ENCODE results near the gene FOSL2.

Gene FOSL2

DNA sequence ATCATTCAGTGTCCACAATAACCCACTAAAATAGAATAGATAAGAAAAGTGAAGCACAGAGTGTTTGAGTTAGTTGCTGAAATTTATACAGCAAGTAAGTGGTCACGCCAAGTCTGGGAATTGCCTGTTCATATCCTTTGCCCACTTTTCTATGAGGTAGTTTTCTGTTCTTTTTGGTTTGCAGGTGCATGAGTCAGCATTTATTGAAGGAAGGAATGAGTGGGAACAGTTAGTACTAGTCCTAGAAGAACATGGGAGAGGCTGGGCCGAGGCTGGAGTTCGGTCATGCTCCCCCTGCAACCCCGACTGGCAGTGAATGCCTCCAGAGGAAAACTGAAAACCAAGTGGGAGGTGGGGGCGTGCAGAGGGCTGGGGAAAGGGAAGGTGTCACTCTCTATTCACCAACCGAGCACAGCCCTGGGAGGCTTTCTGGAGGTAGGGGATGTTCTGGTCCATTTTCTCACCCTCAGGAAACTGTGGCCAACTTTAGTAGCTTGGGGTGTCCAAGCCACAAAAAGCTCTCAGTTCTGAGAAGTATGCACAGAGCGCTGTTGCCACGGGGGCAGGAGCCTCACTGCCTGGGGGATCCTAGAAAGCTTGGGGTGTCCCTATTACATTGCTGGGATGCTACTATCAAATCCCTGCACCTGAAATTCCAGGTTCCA, 41.4 kb downstream of the FOSL2 start:
- DNase-seq (ENCODE audit: low spot score): no peak

GRCh38 chr2:28434600-28434989, 41.9 kb downstream of the FOSL2 start:
- no peak for DNase-seq (ENCODE audit: low spot score)

DNA sequence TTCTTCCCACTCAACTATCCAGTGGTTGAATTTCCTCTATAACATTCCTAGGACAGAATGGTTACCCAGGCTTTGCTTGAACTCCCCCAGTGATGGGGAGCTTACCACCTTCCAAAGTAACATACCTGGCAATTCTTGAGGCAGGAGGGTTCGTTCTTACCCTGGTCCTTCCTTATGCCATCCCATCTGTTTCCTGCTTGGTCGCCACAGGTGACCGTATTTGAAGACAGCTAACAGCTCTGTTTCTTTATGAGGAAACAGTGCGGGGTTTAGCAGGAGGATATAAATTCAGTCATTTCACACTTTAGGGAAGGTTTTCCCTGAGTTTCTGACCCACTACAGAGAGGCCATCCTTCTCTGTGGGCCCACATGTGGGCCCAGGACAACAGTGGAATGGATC, 42.6 kb downstream of the FOSL2 start:
- DNase-seq (ENCODE audit: low spot score): no peak

DNA sequence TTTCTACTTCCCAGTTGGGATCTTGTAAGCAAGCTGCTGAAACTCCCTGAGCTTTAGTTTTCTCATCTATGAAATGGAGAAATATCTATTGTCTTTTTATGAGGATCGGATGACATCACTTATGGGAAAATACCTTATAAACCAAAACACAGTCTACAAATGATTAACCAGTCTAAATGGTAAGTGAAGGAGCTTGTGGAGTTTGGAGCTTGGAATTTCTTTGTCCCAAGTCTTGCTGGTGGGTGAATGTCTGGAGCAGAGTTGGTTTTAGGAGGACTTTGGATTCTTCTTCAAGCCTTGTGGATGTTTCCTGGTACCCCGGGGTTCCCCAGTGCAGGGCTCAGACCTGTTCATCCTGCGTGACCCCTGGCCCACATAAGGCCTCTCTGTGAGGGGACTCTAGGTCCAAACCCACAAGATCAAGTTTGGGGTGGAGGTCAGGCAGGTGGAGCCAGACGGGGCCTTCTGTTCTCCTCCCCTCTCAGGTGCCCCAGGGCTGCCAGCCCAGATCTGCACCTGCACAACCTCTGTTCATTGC, 43.2 kb downstream of the FOSL2 start:
- DNase-seq (ENCODE audit: low spot score): peak; percentile 42

DNA sequence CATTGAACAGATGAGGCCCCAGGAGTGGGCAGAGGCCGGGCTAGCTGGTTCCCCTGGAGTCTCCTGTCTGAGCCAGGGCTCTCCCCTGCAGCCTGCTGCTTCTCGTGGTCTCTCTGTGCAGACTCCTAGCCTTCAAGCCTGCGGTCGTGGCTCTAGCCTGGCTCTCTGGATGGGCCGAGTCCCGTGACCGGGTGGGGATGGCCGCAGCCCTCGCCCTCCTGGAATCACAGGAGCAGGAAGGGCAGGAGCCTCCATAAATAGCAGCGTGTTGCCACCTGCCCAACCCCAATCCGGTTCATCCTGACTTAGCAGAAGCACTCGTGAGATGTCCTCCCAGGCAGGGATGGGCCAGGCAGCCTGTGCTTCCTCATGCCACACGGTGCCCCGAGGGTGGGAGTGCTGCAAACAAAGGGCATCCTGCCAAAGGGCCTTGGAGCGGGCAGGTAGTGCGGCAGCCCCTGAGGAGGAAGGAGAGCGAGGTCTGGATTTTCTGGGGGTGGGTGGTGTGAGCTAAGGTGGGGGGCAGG, 43.9 kb downstream of the FOSL2 start:
- no peak for DNase-seq (ENCODE audit: low spot score)

DNA sequence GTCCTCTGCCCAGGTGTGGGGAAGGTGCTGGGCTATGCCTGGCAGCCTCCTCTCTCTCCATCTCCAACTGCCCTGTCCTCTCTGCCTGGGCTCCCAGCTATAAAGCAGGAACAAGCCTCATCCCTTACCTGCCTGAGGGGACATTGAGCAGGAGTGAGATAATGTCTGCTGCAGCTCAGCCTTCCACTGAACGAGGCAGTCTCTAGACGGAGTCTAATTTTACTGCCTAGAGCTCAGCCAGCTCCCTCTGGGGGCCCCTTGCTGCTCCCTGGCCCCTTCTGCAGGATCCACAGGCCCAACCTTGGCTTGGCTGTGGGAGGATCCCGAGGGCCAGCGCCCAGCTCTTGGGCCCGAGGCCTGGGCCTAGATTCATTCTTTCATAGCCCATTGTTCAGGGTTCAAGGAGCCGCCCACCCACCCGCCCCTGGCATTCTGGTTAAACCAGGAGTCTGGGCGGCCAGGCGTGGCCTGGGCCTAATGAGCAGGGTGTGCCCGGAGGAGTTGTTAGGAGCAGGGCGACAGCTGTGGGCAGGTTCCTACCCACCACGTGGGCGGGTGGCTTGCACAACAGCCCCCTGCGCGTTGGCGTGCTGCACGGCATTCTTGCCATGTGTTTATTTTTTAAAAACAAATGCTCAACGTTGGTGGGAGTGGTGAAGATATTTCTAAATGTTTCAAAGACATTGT, 44.6 kb downstream of the FOSL2 start:
- DNase-seq (ENCODE audit: low spot score): no peak

GRCh38 chr2:28437918-28438317, 45.3 kb downstream of the FOSL2 start:
- no peak for DNase-seq (ENCODE audit: low spot score)

DNA sequence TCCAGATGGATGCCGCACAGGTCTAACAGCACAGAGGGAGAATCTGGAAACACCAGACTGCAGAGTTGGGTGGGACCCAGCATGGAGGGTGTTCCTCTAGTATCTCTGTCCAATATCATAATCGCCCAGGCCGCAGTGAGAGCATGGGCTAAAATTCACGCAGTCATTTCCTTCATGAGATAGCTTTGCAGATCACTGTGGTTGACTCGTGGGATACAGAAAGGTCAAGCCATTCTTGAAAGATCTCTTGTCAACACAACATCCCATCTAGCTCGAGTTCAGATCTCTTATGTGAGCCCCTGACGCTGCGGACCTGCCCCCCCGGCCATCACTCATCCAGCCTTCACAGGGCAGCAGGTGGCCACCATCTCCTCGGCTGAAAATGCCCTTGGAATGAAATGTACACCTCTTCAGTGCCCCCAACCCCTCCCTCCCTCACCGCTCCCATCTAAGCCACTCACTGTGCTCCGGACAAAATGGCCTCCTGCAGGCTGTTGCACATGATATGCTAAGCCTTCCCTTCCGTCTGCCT, 45.9 kb downstream of the FOSL2 start:
- no peak for DNase-seq (ENCODE audit: low spot score)

GRCh38 chr2:28439127-28439526, 46.5 kb downstream of the FOSL2 start:
- DNase-seq (ENCODE audit: low spot score): no peak

DNA sequence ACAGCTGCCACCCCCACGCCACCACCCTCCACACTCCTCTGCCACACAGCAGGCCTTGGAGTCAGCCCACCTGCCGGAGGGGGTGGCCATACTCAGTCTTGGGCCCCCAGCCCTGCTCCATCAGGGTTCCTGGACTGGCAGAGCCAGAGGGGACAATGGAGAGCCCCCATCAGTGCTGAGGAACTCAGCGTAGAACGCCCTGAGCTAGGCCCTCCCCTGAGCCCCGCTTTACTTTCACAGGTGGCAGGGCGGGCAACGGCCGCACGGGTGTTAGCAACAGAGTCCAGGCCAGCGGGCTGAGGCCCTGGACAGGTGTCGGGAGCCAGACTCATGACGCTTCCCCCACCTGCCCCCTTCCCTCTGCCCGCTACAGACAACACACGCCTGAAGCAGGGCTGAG, 47.1 kb downstream of the FOSL2 start:
- DNase-seq (ENCODE audit: low spot score): no peak

DNA sequence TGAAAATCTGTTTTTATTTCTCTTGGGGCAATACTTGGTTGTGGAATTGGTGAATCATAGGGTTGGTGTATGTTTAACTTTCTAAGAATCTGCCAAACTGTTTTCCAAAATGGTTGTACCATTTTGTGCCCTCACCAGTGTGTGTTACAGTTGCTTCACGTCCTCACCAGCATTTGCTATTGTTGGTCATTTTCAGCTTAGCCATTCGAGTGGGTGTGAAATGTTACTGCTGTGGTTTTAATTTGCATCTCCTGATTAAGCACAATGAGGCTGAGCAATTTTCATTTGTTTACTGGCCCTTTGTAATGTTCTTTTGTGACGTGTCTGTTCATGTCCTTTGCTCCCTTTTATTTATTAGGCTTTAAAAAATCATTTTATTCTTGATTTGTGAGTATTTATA, 49.7 kb downstream of the FOSL2 start:
- DNase-seq (ENCODE audit: low spot score): no peak

DNA sequence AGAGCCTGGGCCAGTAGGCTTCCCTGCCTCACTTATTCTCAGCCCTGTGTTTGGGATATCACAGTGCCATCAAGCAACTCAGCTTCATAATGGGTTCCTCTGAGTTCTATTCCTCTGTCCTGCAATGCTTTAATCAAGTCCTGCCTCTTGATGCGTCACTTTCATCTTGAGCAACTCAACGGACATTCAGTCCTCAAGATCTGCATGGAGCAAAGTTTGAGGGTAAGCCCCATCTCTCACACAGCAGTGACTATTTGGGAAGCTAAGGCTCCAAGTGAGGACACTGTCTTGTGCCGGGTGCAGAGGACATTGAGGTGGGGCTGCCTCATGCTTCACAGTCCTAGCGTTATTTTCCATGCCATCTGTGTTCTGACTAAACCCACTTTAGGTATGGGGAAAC, 52.3 kb downstream of the FOSL2 start:
- no peak for DNase-seq (ENCODE audit: low spot score)

DNA sequence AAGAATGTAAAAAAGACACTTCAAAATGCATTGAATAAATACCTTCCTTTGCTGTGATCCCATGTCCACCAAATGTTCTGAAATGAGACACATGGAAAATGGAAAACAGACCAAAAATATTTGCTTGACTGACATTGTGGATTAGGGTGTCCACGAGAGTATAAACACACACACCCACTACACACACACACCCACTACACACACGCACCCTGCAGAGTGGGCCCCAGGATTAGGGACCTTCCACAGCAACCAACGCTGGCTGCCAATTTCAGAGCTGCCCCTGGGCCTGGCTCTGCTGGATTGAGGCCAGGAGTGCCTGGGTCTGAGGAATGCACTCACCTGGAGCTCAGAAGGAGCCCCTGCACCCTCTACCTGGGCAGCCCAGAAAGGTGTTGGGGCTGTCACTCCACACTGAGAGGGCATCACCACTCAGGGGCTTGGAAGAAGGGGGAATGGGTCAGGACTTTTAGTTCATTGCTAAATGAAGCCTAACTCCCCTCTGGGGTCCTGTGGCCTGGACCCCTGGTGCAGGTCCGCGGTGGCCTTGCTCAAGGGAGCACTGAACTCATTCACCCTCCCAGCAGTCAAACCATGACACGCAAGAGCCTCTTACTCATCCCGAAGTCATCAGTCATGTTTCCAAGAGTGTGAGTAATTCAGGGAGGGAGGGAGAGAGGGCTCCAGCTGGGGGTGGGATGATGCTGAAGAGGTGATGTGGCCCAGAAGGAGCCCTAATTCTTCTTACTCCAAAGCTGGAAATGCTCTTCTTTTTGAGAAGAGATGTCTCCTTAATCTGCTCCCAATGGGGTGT, 53.0 kb downstream of the FOSL2 start:
- no peak for DNase-seq (ENCODE audit: low spot score)

- no peak for DNase-seq (ENCODE audit: low spot score)
These were observed 53.9 kb downstream of the FOSL2 start for GRCh38 chr2:28446531-28446930.

DNA sequence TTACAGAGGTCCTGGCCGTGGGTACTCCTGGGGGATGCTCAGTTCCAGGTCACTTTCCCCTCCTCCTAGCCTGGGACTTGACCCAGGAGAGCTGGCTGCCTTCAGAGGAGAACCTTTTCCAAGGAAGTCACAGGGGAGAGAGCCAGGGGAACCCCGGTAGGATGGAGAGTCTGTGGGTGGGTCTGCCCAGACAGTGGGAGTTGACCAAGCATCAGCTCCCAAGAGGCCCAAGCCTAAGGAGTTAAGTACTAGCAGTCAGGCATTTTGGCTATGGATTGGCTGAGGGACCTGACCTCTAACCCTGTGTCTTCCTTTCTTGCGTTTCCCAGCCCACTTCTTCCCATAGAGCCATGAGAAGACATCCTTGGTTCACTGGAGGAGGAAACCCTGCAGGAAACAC, 54.4 kb downstream of the FOSL2 start:
- no peak for DNase-seq (ENCODE audit: low spot score)

DNA sequence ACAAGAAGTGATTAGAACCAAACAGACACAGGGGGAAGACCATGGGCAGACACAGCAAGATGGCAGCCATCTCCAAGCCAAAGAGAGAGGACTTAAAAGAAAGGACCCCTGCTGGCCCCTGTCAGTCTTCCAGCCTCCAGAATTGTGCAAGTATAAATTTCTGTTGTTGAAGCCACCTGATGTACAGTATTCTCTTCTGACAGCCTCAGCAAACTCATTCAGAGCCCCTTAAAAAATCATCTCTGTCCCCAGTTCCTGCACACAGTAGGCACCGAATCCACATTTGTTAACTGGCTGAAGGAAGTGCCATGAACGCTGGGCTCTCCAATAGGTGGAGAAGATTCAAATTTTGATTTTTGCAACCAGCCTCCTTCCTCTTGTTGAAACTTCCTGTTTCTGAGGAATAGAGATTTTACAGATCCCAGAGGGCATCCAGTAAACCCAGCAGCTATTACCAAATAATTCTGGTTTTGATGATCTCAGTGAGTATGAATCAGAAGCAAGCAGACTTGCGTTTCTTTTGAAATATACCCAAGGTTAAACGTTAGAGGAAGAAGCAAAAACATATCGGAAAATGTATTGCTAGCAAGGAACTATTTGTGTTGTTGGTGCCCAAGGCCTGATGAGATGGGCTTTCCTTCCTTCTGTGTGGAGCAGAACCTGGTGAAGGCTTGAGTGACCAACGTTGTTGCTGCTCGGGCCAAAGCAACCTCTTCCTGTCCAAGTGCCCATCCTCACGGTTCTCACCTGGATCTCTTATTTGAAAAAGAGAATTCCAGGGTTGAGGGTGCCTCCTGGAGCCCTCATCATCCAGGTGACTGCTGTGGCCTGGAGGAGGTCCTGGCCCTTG, 55.5 kb downstream of the FOSL2 start:
- DNase-seq (ENCODE audit: low spot score): no peak

- no peak for DNase-seq (ENCODE audit: low spot score)
These were observed 56.1 kb downstream of the FOSL2 start for GRCh38 chr2:28448793-28449100.

GRCh38 chr2:28449126-28449487, 56.4 kb downstream of the FOSL2 start:
- DNase-seq (ENCODE audit: low spot score): no peak

GRCh38 chr2:28449488-28450395, 57.1 kb downstream of the FOSL2 start:
- no peak for DNase-seq (ENCODE audit: low spot score)

GRCh38 chr2:28450901-28451565, 58.4 kb downstream of the FOSL2 start:
- no peak for DNase-seq (ENCODE audit: low spot score)
